Tibial nerve (tissue), 4 donors: ENCODE measurements around the gene SORBS1. TPM values are rescaled to one million over a fixed set of nuclear protein-coding genes. Genes with fewer than 3 reads are reported as not detected.

Experiments
- DNase-seq, 2 donors: peaks; one replicate each; pipeline ENCODE4 v3.0.0-alpha.2; 2019; ENCODE audit warnings: low spot score in 2 of 2
- H3K27ac ChIP-seq, 4 donors: fragments of 200-600 bp; sonication (generic) in 3 of 4; one replicate each; pipeline ENCODE4 v1.5.1; 2017 to 2019; ENCODE audit warnings: mild to moderate bottlenecking in 1 of 4
- H3K27me3 ChIP-seq, 2 donors: fragments of 200-600 bp; sonication (generic) in 1 of 2; one replicate each; pipeline versions ENCODE4 v1.5.1 to v1.6.0; 2017 to 2019
- H3K36me3 ChIP-seq, 3 donors: fragments of 200-600 bp; sonication (generic); one replicate each; pipeline ENCODE4 v1.5.1; 2018 to 2019
- H3K4me1 ChIP-seq, 4 donors: fragments of 200-600 bp; sonication (generic) in 3 of 4; one replicate each; pipeline ENCODE4 v1.5.1; 2017 to 2019
- H3K4me3 ChIP-seq, 4 donors: fragments of 200-600 bp; sonication (generic) in 3 of 4; one replicate each; pipeline ENCODE4 v1.5.1; 2017 to 2019; ENCODE audit warnings: mild to moderate bottlenecking in 1 of 4, moderate library complexity in 1 of 4
- H3K9me3 ChIP-seq, 4 donors: fragments of 200-600 bp; sonication (generic) in 3 of 4; one replicate each; pipeline ENCODE4 v1.5.1; 2017 to 2019
- EP300 ChIP-seq, 2 donors: sonication (generic); formaldehyde crosslinking; IDR thresholded peaks; one replicate each; pipeline ENCODE4 v1.6.1; 2017; ENCODE audit warnings: antibody characterized with exemption in 2 of 2, mild to moderate bottlenecking in 1 of 2
- POLR2A ChIP-seq, 2 donors: fragments of 450-650 bp; IDR thresholded peaks; one replicate each; pipeline ENCODE4 v1.6.1; 2017; ENCODE audit warnings: antibody characterized with exemption in 2 of 2, mild to moderate bottlenecking in 2 of 2, moderate library complexity in 2 of 2
- WGBS, 2 donors: methylation state at CpG; one replicate each; pipeline ENCODE4 v1.1.5; 2018; 5-methylcytosine and 5-hydroxymethylcytosine counted together
- total RNA-seq, 4 donors: library from RNA; depleted of rRNA; stranded (reverse); fragments of >200 nt; gene quantifications; one replicate each; pipeline ENCODE4 v1.1.0, GENCODE V29; 2016
- TF ChIP-seq, protein P1 (sequence below), 5 experiments: fragments of 200-600 bp in 3 of 5; fragments of 450-650 bp in 2 of 5; sonication (generic) in 3 of 5; IDR thresholded peaks; one replicate each; pipeline ENCODE4 v1.5.1; 2016 to 2019; ENCODE audit warnings: antibody characterized with exemption in 5 of 5, mild to moderate bottlenecking in 3 of 5, moderate library complexity in 2 of 5

Gene SORBS1
- total RNA-seq, 4 donors from 2014 or later = 427 to 623 (median 567) TPM

- no peak for TF ChIP-seq POLR2A (IDR thresholded peaks at IDR 0.05)
- TF ChIP-seq, protein P1, sequence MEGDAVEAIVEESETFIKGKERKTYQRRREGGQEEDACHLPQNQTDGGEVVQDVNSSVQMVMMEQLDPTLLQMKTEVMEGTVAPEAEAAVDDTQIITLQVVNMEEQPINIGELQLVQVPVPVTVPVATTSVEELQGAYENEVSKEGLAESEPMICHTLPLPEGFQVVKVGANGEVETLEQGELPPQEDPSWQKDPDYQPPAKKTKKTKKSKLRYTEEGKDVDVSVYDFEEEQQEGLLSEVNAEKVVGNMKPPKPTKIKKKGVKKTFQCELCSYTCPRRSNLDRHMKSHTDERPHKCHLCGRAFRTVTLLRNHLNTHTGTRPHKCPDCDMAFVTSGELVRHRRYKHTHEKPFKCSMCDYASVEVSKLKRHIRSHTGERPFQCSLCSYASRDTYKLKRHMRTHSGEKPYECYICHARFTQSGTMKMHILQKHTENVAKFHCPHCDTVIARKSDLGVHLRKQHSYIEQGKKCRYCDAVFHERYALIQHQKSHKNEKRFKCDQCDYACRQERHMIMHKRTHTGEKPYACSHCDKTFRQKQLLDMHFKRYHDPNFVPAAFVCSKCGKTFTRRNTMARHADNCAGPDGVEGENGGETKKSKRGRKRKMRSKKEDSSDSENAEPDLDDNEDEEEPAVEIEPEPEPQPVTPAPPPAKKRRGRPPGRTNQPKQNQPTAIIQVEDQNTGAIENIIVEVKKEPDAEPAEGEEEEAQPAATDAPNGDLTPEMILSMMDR (IDR thresholded peaks at IDR 0.05) = no peak
- TF ChIP-seq EP300 (IDR thresholded peaks at IDR 0.05) = no peak
- H3K27ac ChIP-seq = no peak overlapping the region
- H3K36me3 ChIP-seq = no peaks in the 10 kb centered on the region
- H3K9me3 ChIP-seq = no peaks in the 10 kb centered on the region
- no peak overlapping the region for H3K4me3 ChIP-seq
- 74 to 84% methylated on average over 3 of the region's 3 CpGs for WGBS, 2 donors
- no peak for DNase-seq
- peaks cover 0 to 6% (median 0%) of the 10 kb centered on the region in 4 donors for H3K4me1 ChIP-seq
- no peaks in the 10 kb centered on the region for H3K27me3 ChIP-seq
Measured at GRCh38 chr10:95573527-95573926, 12.4 kb upstream of the SORBS1 start.

GRCh38 chr10:95572131-95572820 is 11.1 kb upstream of the SORBS1 start:
- Histone ChIP-seq H3K4me3 (no peak overlapping the region), H3K27ac (no peak overlapping the region)
- WGBS, 2 donors = 44 to 55% methylated on average over 7 of the region's 7 CpGs

GRCh38 chr10:95571390-95571789 is 10.2 kb upstream of the SORBS1 start:
- 98% methylated on average over 4 of the region's 4 CpGs for WGBS, 2 donors
- peaks cover 0 to 6% (median 0%) of the 10 kb centered on the region in 4 donors for H3K4me1 ChIP-seq
- DNase-seq = no peak
- no peaks in the 10 kb centered on the region for H3K27me3 ChIP-seq
- H3K9me3 ChIP-seq = no peaks in the 10 kb centered on the region
- H3K4me3 ChIP-seq = no peak overlapping the region
- H3K27ac ChIP-seq = no peak overlapping the region
- TF ChIP-seq POLR2A (IDR thresholded peaks at IDR 0.05) (no peak), EP300 (IDR thresholded peaks at IDR 0.05) (no peak)
- TF ChIP-seq, protein P1 (IDR thresholded peaks at IDR 0.05) = no peak
- H3K36me3 ChIP-seq = no peaks in the 10 kb centered on the region

More at GRCh38 chr10:95572131-95572820, 11.1 kb upstream of the SORBS1 start:
- Histone ChIP-seq H3K9me3 (no peaks in the 10 kb centered on the region), H3K36me3 (no peaks in the 10 kb centered on the region), H3K27me3 (no peaks in the 10 kb centered on the region), H3K4me1 (peaks cover 0 to 6% (median 0%) of the 10 kb centered on the region in 4 donors)
- DNase-seq = no peak
- no peak for TF ChIP-seq POLR2A (IDR thresholded peaks at IDR 0.05)

DNA sequence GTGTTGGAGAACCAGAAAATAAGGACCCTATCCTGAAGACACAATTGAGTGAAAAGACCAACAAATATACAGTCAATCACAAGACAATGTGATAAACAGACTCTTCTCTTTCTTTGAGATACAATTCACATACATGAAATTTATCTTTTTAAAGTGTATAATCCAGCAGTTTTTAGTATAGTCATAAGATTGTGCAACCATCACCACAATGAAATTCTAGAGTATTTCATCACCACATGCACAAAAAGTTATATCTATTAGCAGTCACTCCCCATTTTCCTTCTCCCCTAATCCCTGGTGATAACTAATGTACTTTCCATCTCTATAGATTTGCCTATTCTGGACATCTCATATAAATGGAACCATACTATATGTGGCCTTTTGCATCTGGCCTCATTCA is 8.2 kb upstream of the SORBS1 start:
- Histone ChIP-seq H3K4me1 (peaks cover 0 to 6% (median 0%) of the 10 kb centered on the region in 4 donors), H3K27me3 (no peaks in the 10 kb centered on the region), H3K27ac (no peak overlapping the region), H3K4me3 (no peak overlapping the region), H3K36me3 (no peaks in the 10 kb centered on the region), H3K9me3 (no peaks in the 10 kb centered on the region)
- TF ChIP-seq EP300 (IDR thresholded peaks at IDR 0.05) = no peak
- TF ChIP-seq, protein P1 (IDR thresholded peaks at IDR 0.05) = no peak
- TF ChIP-seq POLR2A (IDR thresholded peaks at IDR 0.05) = no peak
- DNase-seq = no peak

GRCh38 chr10:95567903-95568630 is 6.9 kb upstream of the SORBS1 start:
- H3K4me3 ChIP-seq = no peak overlapping the region
- TF ChIP-seq, protein P1 (IDR thresholded peaks at IDR 0.05) = no peak
- TF ChIP-seq EP300 (IDR thresholded peaks at IDR 0.05) (no peak), POLR2A (IDR thresholded peaks at IDR 0.05) (no peak)
- H3K27ac ChIP-seq = no peak overlapping the region
- H3K36me3 ChIP-seq = no peaks in the 10 kb centered on the region
- H3K27me3 ChIP-seq = no peaks in the 10 kb centered on the region
- WGBS, 2 donors = 78 to 84% methylated on average over 5 of the region's 5 CpGs
- peaks cover 0 to 6% (median 0%) of the 10 kb centered on the region in 4 donors for H3K4me1 ChIP-seq
- DNase-seq = no peak
- no peaks in the 10 kb centered on the region for H3K9me3 ChIP-seq
